Neural progenitor cell (in vitro differentiated cells): Measurements from ENCODE around the gene ATXN3. TPM values are rescaled to one million over a fixed set of nuclear protein-coding genes. Genes with fewer than 3 reads are reported as not detected.

Experiments used
- DNase-seq: peaks from one replicate; pipeline ENCODE4 v3.0.0-alpha.2; 2016; ENCODE audit warnings: low spot score
- H2AFZ ChIP-seq: fragments of 200-600 bp; sonication (generic); replicated peaks from 2 replicates; pipeline ENCODE4 v1.6.1; 2016; ENCODE audit warnings: antibody characterized with exemption
- H3F3A ChIP-seq: fragments of 200-600 bp; sonication (generic); 2 replicates; pipeline ENCODE4 v1.6.1; 2016; ENCODE audit warnings: antibody characterized with exemption, low read depth
- H3K27ac ChIP-seq: fragments of 200-600 bp; sonication (generic); 2 replicates; pipeline ENCODE4 v1.5.1; 2016; ENCODE audit warnings: mild to moderate bottlenecking
- H3K27me3 ChIP-seq: fragments of 200-600 bp; sonication (generic); 2 replicates; pipeline ENCODE4 v1.6.1; 2016; ENCODE audit warnings: mild to moderate bottlenecking, moderate library complexity
- H3K36me3 ChIP-seq: fragments of 200-600 bp; sonication (generic); 2 replicates; pipeline ENCODE4 v1.5.1; 2016
- H3K4me1 ChIP-seq: fragments of 200-600 bp; sonication (generic); 2 replicates; pipeline ENCODE4 v1.6.1; 2016; ENCODE audit warnings: mixed run types
- H3K4me2 ChIP-seq: fragments of 200-600 bp; sonication (generic); 2 replicates; pipeline ENCODE4 v1.6.1; 2016
- H3K4me3 ChIP-seq: fragments of 200-600 bp; sonication (generic); 2 replicates; pipeline ENCODE4 v1.5.1; 2016
- H3K79me2 ChIP-seq: fragments of 200-600 bp; sonication (generic); 2 replicates; pipeline ENCODE4 v1.6.1; 2016; ENCODE audit warnings: low read depth
- H3K9ac ChIP-seq: fragments of 200-600 bp; sonication (generic); 2 replicates; pipeline ENCODE4 v1.6.1; 2016
- H3K9me3 ChIP-seq: fragments of 200-600 bp; sonication (generic); 2 replicates; pipeline ENCODE4 v1.5.1; 2016; ENCODE audit warnings: low read depth
- H4K20me1 ChIP-seq: fragments of 200-600 bp; sonication (generic); 2 replicates; pipeline ENCODE4 v1.6.1; 2016; ENCODE audit warnings: low read depth
- H3K27ac Mint-ChIP-seq: 3 replicates; pipeline ENCODE4 v1.8.0; 2021; ENCODE audit warnings: mixed read lengths
- H3K27me3 Mint-ChIP-seq: 2 replicates; pipeline ENCODE4 v1.8.0; 2022; ENCODE audit warnings: low read depth, mild to moderate bottlenecking, inconsistent platforms, moderate library complexity, mixed read lengths; ENCODE audit not compliant: insufficient read depth
- H3K36me3 Mint-ChIP-seq: 3 replicates; pipeline ENCODE4 v1.8.0; 2021; ENCODE audit warnings: mixed read lengths
- H3K4me1 Mint-ChIP-seq: 3 replicates; pipeline ENCODE4 v1.8.0; 2021; ENCODE audit warnings: mixed read lengths
- H3K4me3 Mint-ChIP-seq: 3 replicates; pipeline ENCODE4 v1.8.0; 2021; ENCODE audit warnings: mild to moderate bottlenecking, moderate library complexity, mixed read lengths
- H3K9me3 Mint-ChIP-seq: 3 replicates; pipeline ENCODE4 v1.8.0; 2020; ENCODE audit warnings: mixed read lengths
- CTCF ChIP-seq: fragments of 200-600 bp; sonication (generic); IDR thresholded peaks from 2 replicates; pipeline ENCODE4 v1.5.1; 2017; ENCODE audit warnings: antibody characterized with exemption, mild to moderate bottlenecking
- EZH2 ChIP-seq: fragments of 200-600 bp; sonication (generic); IDR thresholded peaks from 2 replicates; pipeline ENCODE4 v1.6.1; 2017; ENCODE audit warnings: antibody characterized with exemption, mild to moderate bottlenecking, moderate library complexity
- EZH2phosphoT487 ChIP-seq: fragments of 200-600 bp; sonication (generic); IDR thresholded peaks from 2 replicates; pipeline ENCODE4 v1.6.1; 2017; ENCODE audit warnings: antibody characterized with exemption
- total RNA-seq: library from RNA; depleted of rRNA; stranded (reverse); fragments of >200 nt; gene quantifications from 2 replicates; pipeline ENCODE4 v1.2.3, GENCODE V29; 2015; ENCODE audit warnings: low replicate concordance

The ATXN3 gene
- total RNA-seq, 1 donor from 2014 or later = 76.6 TPM

GRCh38 chr14:92103363-92103989, 2.9 kb downstream of the ATXN3 start:
- TF ChIP-seq EZH2 = no peak
- no peak for TF ChIP-seq CTCF
- TF ChIP-seq EZH2phosphoT487 = no peak
- peaks cover 13% of the 10 kb centered on the region for H3K4me1 Mint-ChIP-seq
- peaks cover under 1% of the 10 kb centered on the region for H3K36me3 Mint-ChIP-seq
- no peak overlapping the region for H3K4me2 ChIP-seq
- H3K27ac ChIP-seq = no peak overlapping the region
- no peak overlapping the region for H2AFZ ChIP-seq
- H3K4me3 ChIP-seq = no peak overlapping the region
- no peak overlapping the region for H3K27ac Mint-ChIP-seq
- no peaks in the 10 kb centered on the region for H3K36me3 ChIP-seq
- H3F3A ChIP-seq = peaks cover 13% of the 10 kb centered on the region
- H3K9ac ChIP-seq = no peak overlapping the region
- H3K4me1 ChIP-seq = peaks cover 10% of the 10 kb centered on the region
- peak overlapping the region; percentile 15 for H3K4me3 Mint-ChIP-seq
- H3K9me3 Mint-ChIP-seq = no peaks in the 10 kb centered on the region
- H4K20me1 ChIP-seq = peaks cover 69% of the 10 kb centered on the region
- H3K27me3 Mint-ChIP-seq = no peaks in the 10 kb centered on the region
- H3K27me3 ChIP-seq = no peaks in the 10 kb centered on the region
- H3K9me3 ChIP-seq = no peaks in the 10 kb centered on the region
- no peak for DNase-seq
- H3K79me2 ChIP-seq = peaks cover 79% of the 10 kb centered on the region

GRCh38 chr14:92099802-92100201, 6.6 kb downstream of the ATXN3 start:
- peaks cover 5% of the 10 kb centered on the region for H3K36me3 Mint-ChIP-seq
- Histone ChIP-seq H3K36me3 (peaks cover 1% of the 10 kb centered on the region), H3K9me3 (no peaks in the 10 kb centered on the region), H3F3A (no peaks in the 10 kb centered on the region), H3K27ac (no peak overlapping the region), H3K27me3 (no peaks in the 10 kb centered on the region), H3K4me3 (no peak overlapping the region), H3K79me2 (peaks cover 82% of the 10 kb centered on the region), H4K20me1 (peaks cover 69% of the 10 kb centered on the region), H3K4me1 (no peaks in the 10 kb centered on the region), H2AFZ (no peak overlapping the region), H3K4me2 (no peak overlapping the region), H3K9ac (no peak overlapping the region)
- no peak overlapping the region for H3K4me3 Mint-ChIP-seq
- no peak for TF ChIP-seq CTCF
- no peak for TF ChIP-seq EZH2
- TF ChIP-seq EZH2phosphoT487 = no peak
- peaks cover under 1% of the 10 kb centered on the region for H3K4me1 Mint-ChIP-seq
- DNase-seq = no peak
- no peaks in the 10 kb centered on the region for H3K9me3 Mint-ChIP-seq
- H3K27me3 Mint-ChIP-seq = peaks cover 3% of the 10 kb centered on the region
- H3K27ac Mint-ChIP-seq = no peak overlapping the region

GRCh38 chr14:92093320-92093719, 13.1 kb downstream of the ATXN3 start:
- Histone ChIP-seq H3K27me3 (no peaks in the 10 kb centered on the region), H3K36me3 (peaks cover 6% of the 10 kb centered on the region), H3K9me3 (no peaks in the 10 kb centered on the region), H3K4me1 (no peaks in the 10 kb centered on the region), H4K20me1 (peaks cover 8% of the 10 kb centered on the region), H3K27ac (no peak overlapping the region), H3K79me2 (peaks cover 17% of the 10 kb centered on the region), H3K4me2 (no peak overlapping the region), H3K4me3 (no peak overlapping the region), H2AFZ (no peak overlapping the region), H3K9ac (no peak overlapping the region), H3F3A (no peaks in the 10 kb centered on the region)
- peaks cover 3% of the 10 kb centered on the region for H3K27me3 Mint-ChIP-seq
- TF ChIP-seq CTCF = peak; percentile 35
- TF ChIP-seq EZH2phosphoT487 = no peak
- TF ChIP-seq EZH2 = no peak
- no peaks in the 10 kb centered on the region for H3K4me1 Mint-ChIP-seq
- DNase-seq = peak; percentile 10
- no peaks in the 10 kb centered on the region for H3K9me3 Mint-ChIP-seq
- no peak overlapping the region for H3K27ac Mint-ChIP-seq
- no peak overlapping the region for H3K4me3 Mint-ChIP-seq
- peaks cover 13% of the 10 kb centered on the region for H3K36me3 Mint-ChIP-seq
